HG03097 (cell line): Measurements from ENCODE around the gene PPP2R1B.

Source experiments
- ATAC-seq: cut with Tn5 transposase; IDR thresholded peaks from one replicate; pipeline ENCODE4 v1.9.1; 2021; ENCODE audit not compliant: unreplicated experiment, low FRiP score

Gene PPP2R1B

GRCh38 chr11:111749646-111750045 lies 16.5 kb downstream of the PPP2R1B start:
- no peak for ATAC-seq

DNA sequence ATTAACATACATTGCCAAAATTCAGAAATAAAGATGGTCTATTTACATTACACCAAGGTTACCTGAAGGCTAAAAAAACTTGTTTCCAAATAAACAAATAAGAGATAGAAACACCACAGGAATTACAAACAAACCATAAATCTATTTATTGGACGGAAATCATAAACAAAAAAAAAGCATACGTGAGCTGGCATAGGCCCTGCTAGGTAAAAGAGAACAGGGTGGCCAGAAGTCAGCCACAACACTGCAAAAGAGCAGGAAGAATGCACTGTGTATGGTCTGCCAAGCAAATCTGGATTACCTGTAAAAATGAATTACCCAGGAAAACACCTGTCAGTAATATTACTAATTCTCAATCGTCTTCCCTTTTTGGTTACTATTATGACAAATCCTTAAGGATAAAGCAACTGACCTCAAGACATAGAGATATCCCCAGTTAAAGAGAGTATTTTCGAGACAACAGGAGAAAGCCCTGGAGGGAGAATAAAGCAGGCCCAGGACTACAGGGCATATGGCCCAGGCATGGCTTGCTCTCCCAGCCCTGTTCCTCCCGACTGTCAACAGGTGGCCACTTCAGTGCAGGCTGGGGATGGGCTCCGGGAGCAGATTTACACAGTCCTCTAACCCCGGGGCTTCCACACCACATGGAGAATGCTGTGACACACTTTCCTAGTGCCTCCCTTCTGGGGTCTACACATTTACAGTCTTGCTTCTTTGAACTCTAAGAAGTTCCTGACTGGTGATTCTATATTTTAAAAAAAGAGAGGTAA lies 18.0 kb downstream of the PPP2R1B start:
- no peak for ATAC-seq

DNA sequence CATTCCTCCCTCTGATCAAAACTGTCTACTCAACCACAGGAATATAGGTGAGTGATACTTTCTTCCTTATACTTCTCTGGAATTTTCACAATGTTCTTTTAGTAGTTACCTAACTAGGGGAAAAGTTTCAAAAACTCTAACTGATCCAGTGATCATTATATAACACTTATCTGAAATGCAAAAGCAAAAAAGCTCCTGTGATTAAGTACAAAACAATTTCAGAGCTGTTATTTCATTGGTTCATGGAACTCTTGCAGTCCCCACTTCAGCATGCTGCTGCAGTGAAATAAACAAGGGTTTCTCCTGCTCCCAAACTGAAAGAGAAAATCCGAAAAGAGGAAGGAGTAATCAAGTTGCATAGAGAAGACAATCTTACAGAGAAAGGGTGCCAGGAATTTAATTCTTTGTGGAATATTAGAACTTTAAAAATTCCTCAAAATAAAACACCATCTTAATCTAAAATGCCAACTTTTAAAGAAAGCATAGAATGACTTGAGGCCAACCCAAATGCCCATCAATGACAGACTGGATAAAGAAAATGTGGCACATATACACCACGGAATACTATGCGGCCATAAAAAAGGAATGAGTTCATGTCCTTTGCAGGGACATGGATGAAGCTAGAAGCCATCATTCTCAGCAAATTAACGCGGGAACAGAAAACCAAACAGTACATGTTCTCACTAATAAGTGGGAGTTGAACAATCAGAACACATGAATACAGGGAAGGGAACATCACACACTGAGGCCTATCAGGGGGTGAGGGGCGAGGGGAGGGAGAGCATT lies 20.3 kb downstream of the PPP2R1B start:
- ATAC-seq: no peak

DNA sequence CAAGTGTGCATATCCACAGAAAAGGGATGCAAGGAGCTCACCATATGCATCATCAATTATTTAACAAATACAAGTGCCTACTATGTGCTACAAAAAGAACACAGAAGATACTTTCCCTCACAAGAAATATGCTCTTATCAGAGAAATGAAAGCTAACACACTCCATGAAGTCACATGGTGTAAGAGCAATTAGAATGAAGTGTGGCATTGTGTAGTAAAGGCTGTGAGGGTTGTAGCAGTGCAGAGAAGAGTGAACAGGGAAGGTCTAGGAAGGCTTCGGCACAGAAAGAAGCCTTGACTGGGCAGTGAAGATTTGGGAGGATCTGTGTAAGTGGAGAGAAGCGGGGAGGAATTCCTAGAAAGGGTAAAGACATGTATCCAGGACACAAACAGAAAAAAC lies 22.5 kb downstream of the PPP2R1B start:
- no peak for ATAC-seq

DNA sequence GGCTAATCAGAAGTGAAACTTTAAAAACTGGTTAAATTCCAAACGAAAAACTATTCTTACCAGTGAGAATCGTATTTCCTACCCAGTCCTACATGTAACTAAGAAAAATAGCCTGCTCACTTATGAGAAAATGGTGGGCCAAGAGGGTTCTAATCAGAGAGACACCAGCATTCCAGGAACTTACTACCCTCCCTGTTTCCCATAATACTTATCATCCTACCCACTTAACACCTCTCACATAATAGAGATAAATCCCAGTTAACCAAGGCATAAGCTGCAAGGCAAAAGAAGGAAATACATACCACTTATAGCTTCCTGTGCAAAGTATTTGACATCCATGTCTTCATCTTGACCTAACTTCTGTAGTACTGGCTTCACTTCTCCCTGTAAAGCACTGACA lies 24.4 kb downstream of the PPP2R1B start:
- ATAC-seq: no peak

GRCh38 chr11:111739299-111739698 lies 26.9 kb downstream of the PPP2R1B start:
- no peak for ATAC-seq

- no peak for ATAC-seq
Observed at GRCh38 chr11:111737444-111738210, 28.6 kb downstream of the PPP2R1B start.

DNA sequence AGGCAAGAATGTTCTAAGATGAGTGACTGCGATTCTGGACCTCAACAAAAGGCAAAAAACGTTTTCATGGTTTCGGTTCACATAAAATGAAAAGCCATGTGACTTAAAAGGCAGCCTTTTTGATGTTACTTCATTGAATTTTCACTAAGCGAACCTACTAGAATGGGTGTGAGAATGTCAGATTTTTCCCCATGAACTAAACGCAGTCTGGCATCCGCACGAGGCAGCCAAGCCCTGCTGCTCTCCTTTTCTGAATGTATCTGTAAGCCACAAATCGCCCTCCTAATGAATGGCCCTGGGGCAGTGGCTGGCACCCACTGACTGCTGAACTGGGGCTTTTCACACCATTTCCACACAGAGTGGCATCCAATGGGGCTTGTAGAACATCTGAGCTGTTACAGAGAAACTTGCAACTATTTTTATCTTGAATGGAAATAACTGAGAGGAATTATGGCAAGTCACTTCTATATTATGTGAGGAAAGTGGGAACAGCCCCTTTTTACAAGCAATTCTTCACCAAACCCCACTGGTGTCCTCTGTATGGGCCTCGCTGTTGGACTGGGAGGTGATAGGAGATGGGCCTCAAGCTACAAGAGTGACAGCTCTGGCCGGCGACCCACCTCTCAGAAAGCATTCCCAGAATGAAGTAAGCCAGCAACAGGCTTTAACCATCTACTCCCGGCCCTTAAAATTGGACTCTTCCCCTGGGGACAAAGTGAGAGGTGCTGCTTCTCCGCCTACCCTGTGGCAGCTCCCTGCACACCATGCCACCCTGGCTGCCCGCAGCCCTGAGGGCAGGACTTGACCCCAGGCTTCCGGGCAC lies 29.4 kb downstream of the PPP2R1B start:
- ATAC-seq: no peak

- no peak for ATAC-seq
Observed at GRCh38 chr11:111736181-111736590, 30.0 kb downstream of the PPP2R1B start.

- ATAC-seq: no peak
Observed at GRCh38 chr11:111735262-111736116, 30.7 kb downstream of the PPP2R1B start.

DNA sequence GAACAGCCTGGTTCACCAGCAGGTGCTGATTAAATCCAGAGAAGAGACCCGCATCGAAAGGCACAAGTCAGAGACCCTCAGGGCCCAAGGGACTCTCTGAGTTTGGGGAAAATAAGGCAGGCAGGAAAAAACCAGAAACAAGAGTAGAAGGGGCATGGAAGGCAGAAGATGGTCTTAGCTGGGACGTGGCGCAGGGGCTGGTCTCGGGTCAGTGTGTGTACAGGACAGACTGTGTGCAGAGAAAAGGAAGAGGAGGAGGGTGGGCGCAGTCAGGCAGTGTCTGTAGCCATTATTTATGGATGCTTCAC lies 31.3 kb downstream of the PPP2R1B start:
- ATAC-seq: no peak

GRCh38 chr11:111734101-111734953 lies 31.9 kb downstream of the PPP2R1B start:
- no peak for ATAC-seq

DNA sequence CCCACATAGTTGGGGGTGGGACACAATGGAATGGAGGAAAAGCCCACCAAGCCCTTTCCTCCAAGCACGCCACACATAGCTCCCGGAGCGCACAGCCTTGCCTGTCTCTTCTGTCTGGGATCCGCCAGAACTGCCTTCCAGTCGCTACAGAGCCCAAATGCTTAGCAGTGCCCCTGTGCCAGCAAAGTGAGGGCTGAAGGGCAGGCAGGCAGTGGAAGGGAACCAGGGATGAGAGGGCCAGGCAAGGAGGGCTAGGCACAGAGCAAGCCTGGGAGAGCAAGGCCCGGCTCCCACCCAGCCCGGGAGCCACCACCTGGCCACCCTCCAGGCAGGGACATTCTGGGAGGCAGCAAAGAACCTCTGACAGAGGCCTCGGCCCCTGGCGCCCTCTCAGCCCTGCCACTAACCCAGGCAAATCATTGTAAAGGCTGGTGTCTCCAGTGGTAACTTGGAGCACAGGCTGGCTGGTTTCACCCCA lies 32.5 kb downstream of the PPP2R1B start:
- ATAC-seq: no peak

GRCh38 chr11:111733016-111733415 lies 33.2 kb downstream of the PPP2R1B start:
- no peak for ATAC-seq

DNA sequence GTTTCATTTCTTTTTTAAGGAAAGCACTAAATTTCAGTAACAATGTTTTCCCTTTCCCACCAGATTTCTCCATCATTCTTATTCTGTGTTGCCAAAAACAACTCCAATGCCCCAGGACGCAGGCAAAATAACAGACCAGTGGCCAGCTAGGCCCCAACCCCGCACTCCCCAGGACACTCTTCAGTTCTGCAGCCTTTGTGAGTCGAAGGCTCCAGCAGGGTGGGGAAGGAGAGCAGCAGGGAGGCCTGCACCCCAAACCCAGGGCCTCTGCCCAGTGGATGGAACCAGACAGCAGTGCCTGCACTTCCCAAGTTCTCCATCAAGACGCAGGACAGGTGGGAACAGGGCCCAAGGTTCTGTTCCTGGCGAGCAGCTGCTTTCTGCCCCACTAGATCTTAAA lies 34.4 kb downstream of the PPP2R1B start:
- ATAC-seq: no peak

DNA sequence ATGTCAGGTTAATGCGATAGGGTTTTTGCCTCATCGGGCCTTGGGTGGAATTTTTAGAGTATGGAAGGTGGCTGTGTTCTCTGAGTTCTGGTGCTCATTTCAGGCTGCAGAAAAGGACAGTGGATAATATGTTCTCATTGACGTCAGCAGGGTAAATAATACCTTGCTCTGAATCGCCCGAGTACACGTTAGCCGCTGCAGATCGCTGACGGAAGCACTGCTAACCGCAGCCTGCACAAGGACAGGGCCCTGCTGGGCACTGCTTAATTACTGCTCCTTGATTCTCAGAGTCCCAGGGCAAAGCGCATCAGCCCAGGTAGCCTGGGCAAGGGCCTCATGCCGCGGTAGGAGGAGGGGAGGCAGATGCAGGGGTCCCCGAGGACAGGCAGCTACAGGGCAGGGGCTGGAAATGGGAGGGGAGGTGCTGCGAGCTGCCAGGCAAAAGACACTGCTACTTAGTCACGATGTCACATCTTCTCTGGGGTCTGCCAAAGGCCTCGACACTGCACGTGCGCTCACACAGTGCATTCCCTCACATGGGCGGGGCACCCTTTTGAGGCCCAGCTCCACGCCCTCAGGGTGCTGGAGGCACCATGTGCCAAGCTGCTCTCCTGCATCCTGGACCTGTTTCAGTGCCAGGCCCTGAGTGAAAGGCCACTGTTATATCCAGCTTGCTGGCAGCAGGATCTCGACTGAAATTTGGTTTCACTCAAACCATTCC lies 35.2 kb downstream of the PPP2R1B start:
- ATAC-seq: no peak

DNA sequence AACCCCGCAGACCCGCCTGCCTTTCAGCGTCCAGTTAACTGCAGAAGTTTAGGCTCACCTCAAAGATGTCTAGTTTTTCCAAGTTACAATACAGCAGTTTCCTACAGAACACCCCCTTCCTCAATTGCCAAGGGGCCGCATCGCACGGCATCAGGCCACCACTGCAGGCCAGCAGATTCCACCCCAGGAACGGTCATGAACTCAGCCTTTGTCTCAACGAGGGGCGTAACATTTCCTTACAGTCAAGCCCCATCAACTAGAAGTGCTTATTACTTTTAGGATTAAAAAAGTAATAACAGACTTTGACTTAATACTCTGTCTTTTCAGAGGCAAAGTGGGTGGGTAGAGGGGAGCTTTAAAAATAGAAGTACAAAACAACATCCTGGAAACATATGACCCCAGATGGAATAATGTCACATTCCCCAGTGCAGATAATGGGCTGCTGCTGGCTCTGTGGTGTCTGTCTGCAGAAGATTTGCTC lies 36.3 kb downstream of the PPP2R1B start:
- ATAC-seq: no peak
